Gastrocnemius medialis (tissue), 4 donors: ENCODE results near the gene SLC25A30. TPM values are rescaled to one million over a fixed set of nuclear protein-coding genes. Genes with fewer than 3 reads are reported as not detected.
"Not testable (repeated sequence)": the region's sequence is repeated elsewhere in the genome, so short reads cannot be mapped to it uniquely, and the experiment has no call there.

Experiments
- ATAC-seq, 2 donors: fragments of 150-250 bp; one replicate each; pipeline ENCODE4 v1.9.1; 2016
- DNase-seq, 2 donors: peaks; one replicate each; pipeline ENCODE4 v3.0.0-alpha.2; 2019
- H3K27ac ChIP-seq, 4 donors: fragments of 200-600 bp; sonication (generic); 1 replicate in 1 of 4; 2 replicates in 3 of 4; pipeline ENCODE4 v1.5.1; 2016 to 2018; ENCODE audit warnings: mild to moderate bottlenecking in 2 of 4, moderate library complexity in 1 of 4
- H3K27me3 ChIP-seq, 3 donors: fragments of 200-600 bp; sonication (generic) in 2 of 3; 1 replicate in 1 of 3; 2 replicates in 2 of 3; pipeline versions ENCODE4 v1.5.1 to v1.6.0; 2016 to 2019; ENCODE audit warnings: mild to moderate bottlenecking in 1 of 3, moderate library complexity in 1 of 3
- H3K36me3 ChIP-seq, 2 donors: fragments of 200-600 bp; sonication (generic) in 1 of 2; one replicate each; pipeline ENCODE4 v1.5.1; 2017 to 2018
- H3K4me1 ChIP-seq, 2 donors: fragments of 200-600 bp; sonication (generic) in 1 of 2; one replicate each; pipeline ENCODE4 v1.5.1; 2016 to 2017; ENCODE audit warnings: mild to moderate bottlenecking in 2 of 2
- H3K4me3 ChIP-seq, 4 donors: fragments of 200-600 bp; sonication (generic) in 3 of 4; 1 replicate in 1 of 4; 2 replicates in 3 of 4; pipeline ENCODE4 v1.5.1; 2016 to 2019; ENCODE audit warnings: mild to moderate bottlenecking in 2 of 4
- H3K9me3 ChIP-seq, 3 donors: fragments of 200-600 bp; sonication (generic) in 2 of 3; 1 replicate in 1 of 3; 2 replicates in 2 of 3; pipeline ENCODE4 v1.5.1; 2016 to 2019
- POLR2A ChIP-seq, 2 donors: fragments of 450-650 bp; IDR thresholded peaks; one replicate each; pipeline ENCODE4 v1.6.1; 2017; ENCODE audit warnings: antibody characterized with exemption in 2 of 2, mild to moderate bottlenecking in 2 of 2, moderate library complexity in 2 of 2
- in situ Hi-C, 4 donors: fragments of 200-750 bp; cut with MboI; loops; one replicate each; pipeline versions ENCODE4 v1.15.0 to v1.8.0; 2017; ENCODE audit warnings: low sequenced_read_pairs in 4 of 4
- intact Hi-C: fragments of 100-400 bp; cut with DNase I; formaldehyde crosslinking; loops from one replicate; pipeline ENCODE4 v1.15.1; 2023; ENCODE audit warnings: low total_unique reads
- total RNA-seq, 4 donors: library from RNA; depleted of rRNA; stranded (reverse); fragments of >200 nt; gene quantifications; one replicate each; pipeline versions ENCODE4 v1.1.0 to v1.2.3, GENCODE V29; 2016
- TF ChIP-seq, protein P1 (sequence below), 5 experiments: fragments of 450-650 bp in 3 of 5; fragments of 200-600 bp in 2 of 5; sonication (generic) in 2 of 5; IDR thresholded peaks in 4 of 5; conservative IDR thresholded peaks in 1 of 5; 1 replicate in 4 of 5; 2 replicates in 1 of 5; pipeline ENCODE4 v1.5.1; 2016 to 2019; ENCODE audit warnings: antibody characterized with exemption in 5 of 5, mild to moderate bottlenecking in 3 of 5, moderate library complexity in 3 of 5

SLC25A30 gene
- total RNA-seq, 4 donors from 2014 or later, result 4.2 to 27.1 (median 14.6) TPM

- TF ChIP-seq, protein P1, sequence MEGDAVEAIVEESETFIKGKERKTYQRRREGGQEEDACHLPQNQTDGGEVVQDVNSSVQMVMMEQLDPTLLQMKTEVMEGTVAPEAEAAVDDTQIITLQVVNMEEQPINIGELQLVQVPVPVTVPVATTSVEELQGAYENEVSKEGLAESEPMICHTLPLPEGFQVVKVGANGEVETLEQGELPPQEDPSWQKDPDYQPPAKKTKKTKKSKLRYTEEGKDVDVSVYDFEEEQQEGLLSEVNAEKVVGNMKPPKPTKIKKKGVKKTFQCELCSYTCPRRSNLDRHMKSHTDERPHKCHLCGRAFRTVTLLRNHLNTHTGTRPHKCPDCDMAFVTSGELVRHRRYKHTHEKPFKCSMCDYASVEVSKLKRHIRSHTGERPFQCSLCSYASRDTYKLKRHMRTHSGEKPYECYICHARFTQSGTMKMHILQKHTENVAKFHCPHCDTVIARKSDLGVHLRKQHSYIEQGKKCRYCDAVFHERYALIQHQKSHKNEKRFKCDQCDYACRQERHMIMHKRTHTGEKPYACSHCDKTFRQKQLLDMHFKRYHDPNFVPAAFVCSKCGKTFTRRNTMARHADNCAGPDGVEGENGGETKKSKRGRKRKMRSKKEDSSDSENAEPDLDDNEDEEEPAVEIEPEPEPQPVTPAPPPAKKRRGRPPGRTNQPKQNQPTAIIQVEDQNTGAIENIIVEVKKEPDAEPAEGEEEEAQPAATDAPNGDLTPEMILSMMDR (IDR thresholded peaks at IDR 0.05 in 4 of 5, conservative IDR thresholded peaks at IDR 0.05 in 1 of 5), result no peak
- no peak for TF ChIP-seq POLR2A (IDR thresholded peaks at IDR 0.05)
- H3K4me1 ChIP-seq, result peaks cover 33 to 50% of the 10 kb centered on the region in 2 donors
- H3K9me3 ChIP-seq, result no peaks in the 10 kb centered on the region
- H3K27me3 ChIP-seq, result no peaks in the 10 kb centered on the region
- H3K36me3 ChIP-seq, result peaks cover 0 to 2% of the 10 kb centered on the region in 2 donors
- no peak overlapping the region for H3K4me3 ChIP-seq
- in situ Hi-C loops (no loop called here), intact Hi-C loops (no loop called here)
- H3K27ac ChIP-seq, result peak overlapping the region in 2 of 4 donors; percentile 1 to 35
- DNase-seq, result no peak
- ATAC-seq, result no peak
Measured at GRCh38 chr13:45392811-45393210, 25.4 kb downstream of the SLC25A30 start.

DNA sequence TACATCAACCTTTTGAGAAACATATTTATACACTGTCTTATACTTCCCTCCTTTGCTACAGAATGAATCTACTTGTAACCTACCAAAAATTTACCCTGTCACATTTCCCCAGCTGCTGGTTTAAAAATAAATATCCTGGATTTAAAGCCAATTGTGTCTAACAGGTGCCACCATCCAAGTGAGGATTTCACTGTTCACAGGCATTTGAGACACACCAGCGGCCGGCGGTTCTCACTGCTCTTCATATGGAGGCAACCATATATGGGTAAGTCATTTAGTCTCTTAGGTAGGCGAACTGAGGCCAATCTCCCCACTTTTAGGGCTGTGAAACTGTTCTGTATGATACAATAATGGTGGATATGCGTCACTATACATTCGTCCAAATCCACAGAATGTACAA is 26.2 kb downstream of the SLC25A30 start:
- peak overlapping the region in 3 of 4 donors; percentile 16 to 42 (median 30) for H3K27ac ChIP-seq
- intact Hi-C loops (no loop called here), in situ Hi-C loops (no loop called here)
- H3K4me1 ChIP-seq, result peaks cover 33 to 47% of the 10 kb centered on the region in 2 donors
- H3K4me3 ChIP-seq, result no peak overlapping the region
- no peaks in the 10 kb centered on the region for H3K27me3 ChIP-seq
- no peaks in the 10 kb centered on the region for H3K9me3 ChIP-seq
- TF ChIP-seq, protein P1 (IDR thresholded peaks at IDR 0.05 in 4 of 5, conservative IDR thresholded peaks at IDR 0.05 in 1 of 5), result no peak
- TF ChIP-seq POLR2A (IDR thresholded peaks at IDR 0.05), result no peak
- H3K36me3 ChIP-seq, result no peaks in the 10 kb centered on the region
- no peak for DNase-seq
- no peak for ATAC-seq

DNA sequence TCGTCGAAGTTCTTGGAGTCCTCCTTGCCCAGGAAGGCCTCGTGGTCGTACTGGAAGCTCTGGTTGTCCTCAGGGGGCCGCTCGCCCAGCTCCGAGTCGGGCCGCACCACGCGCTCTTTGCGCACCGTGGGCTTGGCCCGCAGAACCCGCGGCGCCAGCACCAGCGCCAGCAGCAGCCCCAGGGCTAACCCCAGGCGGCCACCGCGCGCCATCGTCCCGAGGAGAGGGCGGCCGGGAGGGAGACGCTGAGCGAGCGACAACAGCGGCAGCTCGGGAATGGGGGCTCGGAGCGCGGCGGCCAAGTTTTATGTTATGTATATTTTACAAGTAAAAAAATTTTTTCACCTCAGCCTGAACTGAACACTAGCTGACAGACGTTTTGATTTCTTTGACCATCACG is 27.0 kb downstream of the SLC25A30 start:
- peaks cover 33 to 40% of the 10 kb centered on the region in 2 donors for H3K4me1 ChIP-seq
- intact Hi-C loops, H3K27ac ChIP-seq, DNase-seq, H3K4me3 ChIP-seq, H3K36me3 ChIP-seq, H3K9me3 ChIP-seq, in situ Hi-C loops, ATAC-seq, H3K27me3 ChIP-seq: not testable (repeated sequence)

DNA sequence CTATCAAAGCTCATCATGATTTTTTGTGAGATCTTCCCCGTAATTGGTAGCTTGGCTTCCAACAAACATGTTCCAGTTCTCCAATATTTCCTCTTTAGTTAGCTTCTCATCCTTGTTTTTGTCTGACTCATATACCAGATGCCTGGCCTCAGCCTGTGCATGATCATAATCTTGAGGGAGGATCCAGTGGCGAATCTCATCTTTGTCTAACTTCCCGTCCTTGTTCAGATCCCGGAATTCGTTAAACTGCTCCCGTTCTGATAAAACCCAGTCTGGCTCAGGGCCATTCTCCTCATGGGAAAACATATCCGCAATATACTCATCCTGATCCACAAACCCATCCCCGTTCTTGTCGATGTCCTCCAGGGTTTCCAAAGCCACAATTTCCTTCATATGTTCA is 27.8 kb downstream of the SLC25A30 start:
- not testable (repeated sequence) for H3K36me3 ChIP-seq

GRCh38 chr13:45388664-45389063 is 29.5 kb downstream of the SLC25A30 start:
- DNase-seq (no peak), ATAC-seq (no peak)
- in situ Hi-C loops, result no loop called here
- no peaks in the 10 kb centered on the region for H3K27me3 ChIP-seq
- H3K27ac ChIP-seq, result no peak overlapping the region
- H3K36me3 ChIP-seq, result no peaks in the 10 kb centered on the region
- TF ChIP-seq, protein P1 (IDR thresholded peaks at IDR 0.05 in 4 of 5, conservative IDR thresholded peaks at IDR 0.05 in 1 of 5), result no peak
- TF ChIP-seq POLR2A (IDR thresholded peaks at IDR 0.05), result no peak
- H3K9me3 ChIP-seq, result no peaks in the 10 kb centered on the region
- H3K4me1 ChIP-seq, result peaks cover 31 to 33% of the 10 kb centered on the region in 2 donors
- H3K4me3 ChIP-seq, result no peak overlapping the region
- intact Hi-C loops, result no loop called here

More for the DNA sequence above, 27.8 kb downstream of the SLC25A30 start:
- DNase-seq, H3K27ac ChIP-seq, ATAC-seq, H3K27me3 ChIP-seq, in situ Hi-C loops, H3K4me3 ChIP-seq, intact Hi-C loops, H3K9me3 ChIP-seq: not testable (repeated sequence)
- peaks cover 35 to 40% of the 10 kb centered on the region in 2 donors for H3K4me1 ChIP-seq

DNA sequence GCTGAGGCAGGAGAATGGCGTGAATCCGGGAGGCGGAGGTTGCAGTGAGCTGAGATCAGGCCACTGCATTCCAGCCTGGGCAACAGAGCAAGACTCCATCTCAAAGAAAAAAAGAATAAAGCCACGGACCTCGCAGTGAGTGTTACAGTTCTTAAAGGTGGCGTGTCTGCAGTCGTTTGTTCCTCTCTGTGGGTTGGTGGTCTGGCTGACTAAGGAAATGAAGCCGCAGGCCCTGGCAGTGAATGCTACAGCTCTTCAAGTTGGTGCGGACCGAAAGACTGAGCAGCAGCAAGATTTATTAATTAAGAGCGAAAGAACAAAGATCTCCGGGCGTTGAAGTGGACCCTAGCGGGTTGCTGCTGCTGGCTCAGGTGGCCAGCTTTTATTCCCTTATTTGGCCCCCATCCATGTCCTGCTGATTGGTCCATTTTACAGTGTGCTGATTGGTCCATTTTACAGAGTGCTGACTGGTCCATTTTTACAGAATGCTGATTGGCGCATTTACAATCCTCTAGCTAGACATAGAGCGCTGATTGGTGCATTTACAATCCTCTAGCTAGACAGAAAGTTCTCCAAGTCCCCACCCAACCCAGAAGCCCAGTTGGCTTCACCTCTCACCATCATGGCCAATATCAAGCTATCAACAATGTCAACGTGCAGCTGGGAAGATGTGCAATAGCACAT is 31.1 kb downstream of the SLC25A30 start:
- intact Hi-C loops, result not testable (repeated sequence)

More for the DNA sequence above, 31.1 kb downstream of the SLC25A30 start:
- H3K9me3 ChIP-seq, ATAC-seq, H3K27me3 ChIP-seq, in situ Hi-C loops, H3K4me3 ChIP-seq, DNase-seq, H3K36me3 ChIP-seq: not testable (repeated sequence)
- Histone ChIP-seq H3K27ac (peak overlapping the region in 1 of 4 donors; percentile 40), H3K4me1 (peaks cover 14 to 21% of the 10 kb centered on the region in 2 donors)
